MCF 10A (cell line): Measurements from ENCODE around the gene CCNDBP1. TPM values are rescaled to one million over a fixed set of nuclear protein-coding genes. Genes with fewer than 3 reads are reported as not detected.

Experiments used
- BruUV-seq: library from RNA; stranded (reverse); fragments of 400-500 nt; replicated peaks from 2 replicates; lab custom pipeline; 2021; lab: Mats Ljungman, UMichigan
- CTCF ChIA-PET: fragments of 300-600 bp; sonication (Branson Sonifier 250); formaldehyde crosslinking; extraction: SDS; loops from one replicate; lab custom pipeline; 2021; ENCODE audit warnings: antibody characterized with exemption, inconsistent platforms; lab: Yijun Ruan, JAX
- POLR2A ChIA-PET: fragments of 300-600, 350-650 bp; sonication (Branson Sonifier 250); formaldehyde crosslinking; extraction: SDS; loops from one replicate; lab custom pipeline; 2020; ENCODE audit warnings: antibody characterized with exemption, inconsistent platforms; lab: Yijun Ruan, JAX
- DNase-seq: peaks from one replicate; pipeline ENCODE4 v3.0.0-alpha.2; 2018; ENCODE audit not compliant: unreplicated experiment
- H3K27ac Mint-ChIP-seq: one replicate; pipeline ENCODE4 v1.8.0; 2022; ENCODE audit warnings: mild to moderate bottlenecking, low read depth, mixed read lengths; ENCODE audit not compliant: unreplicated experiment
- H3K27me3 Mint-ChIP-seq: one replicate; pipeline ENCODE4 v1.8.0; 2022; ENCODE audit warnings: mixed read lengths; ENCODE audit not compliant: insufficient read depth, unreplicated experiment
- H3K36me3 Mint-ChIP-seq: one replicate; pipeline ENCODE4 v1.8.0; 2022; ENCODE audit warnings: mild to moderate bottlenecking, moderate library complexity, mixed read lengths; ENCODE audit not compliant: insufficient read depth, unreplicated experiment
- H3K4me1 Mint-ChIP-seq: one replicate; pipeline ENCODE4 v1.8.0; 2022; ENCODE audit warnings: mixed read lengths; ENCODE audit not compliant: insufficient read depth, unreplicated experiment
- H3K4me3 Mint-ChIP-seq: one replicate; pipeline ENCODE4 v1.8.0; 2022; ENCODE audit warnings: mild to moderate bottlenecking, moderate library complexity, mixed read lengths; ENCODE audit not compliant: unreplicated experiment
- H3K9me3 Mint-ChIP-seq: one replicate; pipeline ENCODE4 v1.8.0; 2022; ENCODE audit warnings: mixed read lengths; ENCODE audit not compliant: unreplicated experiment
- intact Hi-C: fragments of 100-400 bp; cut with micrococcal nuclease; formaldehyde crosslinking; loops from 2 replicates; pipeline ENCODE4 v1.14.1; 2022
- total RNA-seq: library from RNA; stranded (reverse); gene quantifications from 2 replicates; pipeline ENCODE4 v1.2.3, GENCODE V29; 2022
- TF ChIP-seq, protein P1 (sequence below): fragments of 200-600 bp; IDR thresholded peaks from one replicate; pipeline ENCODE4 v1.8.0; 2022; ENCODE audit warnings: antibody characterized with exemption, mild to moderate bottlenecking; ENCODE audit not compliant: unreplicated experiment

The CCNDBP1 gene
- total RNA-seq, 1 experiment from 2014 or later = 45.5 TPM

DNA sequence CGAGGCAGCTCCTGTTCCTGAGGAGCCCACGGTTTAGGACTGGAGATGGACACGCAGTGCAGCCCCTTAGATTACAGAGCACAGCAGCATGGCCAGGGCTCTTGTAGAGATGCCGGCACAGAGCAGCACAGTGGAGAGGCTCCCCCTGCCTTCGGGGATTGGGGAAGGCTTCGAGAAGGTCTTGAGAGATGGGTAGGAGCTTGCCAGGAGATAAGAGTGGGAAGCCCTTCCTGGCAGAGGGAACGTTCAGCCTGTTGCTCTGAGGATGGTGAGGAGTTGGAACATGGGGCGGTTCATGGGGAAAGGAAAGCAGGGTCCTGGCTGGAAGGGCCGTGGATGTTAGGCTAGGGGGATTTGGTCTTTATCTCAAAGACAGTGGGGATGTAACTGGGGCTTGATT, 25.6 kb downstream of the CCNDBP1 start:
- Mint-ChIP-seq H3K27ac (no peak overlapping the region), H3K4me3 (no peak overlapping the region), H3K9me3 (no peaks in the 10 kb centered on the region), H3K27me3 (no peaks in the 10 kb centered on the region), H3K4me1 (no peaks in the 10 kb centered on the region), H3K36me3 (no peaks in the 10 kb centered on the region)
- ChIA-PET POLR2A (no interaction called here), CTCF (interaction anchor here (0.8 to 3.5 kb wide), 4 partner anchors 8 to 75 kb away, joined by 3 to 19 read pairs (median 8); no protein-coding TSS in a partner anchor)
- no TSS peak for BruUV-seq
- DNase-seq = no peak
- intact Hi-C loops = no loop called here
- TF ChIP-seq, protein P1, sequence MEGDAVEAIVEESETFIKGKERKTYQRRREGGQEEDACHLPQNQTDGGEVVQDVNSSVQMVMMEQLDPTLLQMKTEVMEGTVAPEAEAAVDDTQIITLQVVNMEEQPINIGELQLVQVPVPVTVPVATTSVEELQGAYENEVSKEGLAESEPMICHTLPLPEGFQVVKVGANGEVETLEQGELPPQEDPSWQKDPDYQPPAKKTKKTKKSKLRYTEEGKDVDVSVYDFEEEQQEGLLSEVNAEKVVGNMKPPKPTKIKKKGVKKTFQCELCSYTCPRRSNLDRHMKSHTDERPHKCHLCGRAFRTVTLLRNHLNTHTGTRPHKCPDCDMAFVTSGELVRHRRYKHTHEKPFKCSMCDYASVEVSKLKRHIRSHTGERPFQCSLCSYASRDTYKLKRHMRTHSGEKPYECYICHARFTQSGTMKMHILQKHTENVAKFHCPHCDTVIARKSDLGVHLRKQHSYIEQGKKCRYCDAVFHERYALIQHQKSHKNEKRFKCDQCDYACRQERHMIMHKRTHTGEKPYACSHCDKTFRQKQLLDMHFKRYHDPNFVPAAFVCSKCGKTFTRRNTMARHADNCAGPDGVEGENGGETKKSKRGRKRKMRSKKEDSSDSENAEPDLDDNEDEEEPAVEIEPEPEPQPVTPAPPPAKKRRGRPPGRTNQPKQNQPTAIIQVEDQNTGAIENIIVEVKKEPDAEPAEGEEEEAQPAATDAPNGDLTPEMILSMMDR = no peak

DNA sequence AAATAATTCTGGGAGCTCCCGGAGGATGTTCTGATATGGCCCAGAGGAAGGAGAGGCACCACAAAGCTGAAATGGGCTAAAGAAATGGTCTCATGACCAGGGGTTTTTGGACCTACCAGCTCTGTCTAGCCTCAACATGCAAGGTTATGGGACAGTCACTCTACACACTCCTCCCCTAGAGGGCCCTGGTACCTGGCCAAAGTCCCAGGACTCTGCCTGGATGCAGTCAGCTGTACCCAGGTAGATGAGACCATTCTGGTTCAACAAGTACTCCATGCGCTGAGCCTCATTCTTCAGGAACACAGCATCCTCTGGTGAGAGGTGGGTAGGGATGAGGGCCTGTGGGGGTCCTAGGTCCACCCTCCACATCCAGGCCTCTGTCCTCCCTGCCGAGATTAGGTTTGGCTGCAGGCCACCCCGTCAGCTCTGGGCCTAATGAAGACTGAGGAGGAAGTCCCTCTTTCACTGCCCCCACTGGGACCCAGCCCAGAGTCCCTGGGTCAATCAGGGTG, 26.1 kb downstream of the CCNDBP1 start:
- CTCF ChIA-PET = interaction anchor here (0.8 to 3.5 kb wide), 6 partner anchors 9 to 108 kb away, joined by 3 to 19 read pairs (median 8); no protein-coding TSS in a partner anchor
- Mint-ChIP-seq H3K27ac (no peak overlapping the region), H3K36me3 (no peaks in the 10 kb centered on the region), H3K9me3 (no peaks in the 10 kb centered on the region), H3K27me3 (no peaks in the 10 kb centered on the region), H3K4me3 (no peak overlapping the region), H3K4me1 (no peaks in the 10 kb centered on the region)
- intact Hi-C loops = no loop called here
- POLR2A ChIA-PET = no interaction called here
- TF ChIP-seq, protein P1 = no peak
- no TSS peak for BruUV-seq
- no peak for DNase-seq

DNA sequence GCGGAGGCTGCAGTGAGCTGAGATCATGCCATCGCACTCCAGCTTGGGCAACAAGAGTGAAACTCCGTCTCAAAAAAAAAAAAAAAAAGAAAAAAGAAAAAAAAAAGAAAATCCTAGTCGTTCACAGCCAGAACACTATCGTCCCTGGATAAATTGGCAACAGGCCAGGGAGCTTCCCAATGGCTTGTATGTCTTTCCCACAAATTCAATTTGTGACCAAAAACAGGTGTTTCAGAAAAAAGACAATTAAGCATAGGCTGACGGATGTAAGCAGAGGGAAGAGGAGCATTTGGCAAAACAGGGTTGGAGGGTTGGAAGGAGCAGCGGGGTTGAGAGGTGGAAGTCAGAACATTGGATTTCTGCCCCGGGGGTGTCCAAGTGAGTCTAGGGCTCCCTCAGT, 27.1 kb downstream of the CCNDBP1 start:
- TF ChIP-seq, protein P1 = no peak
- POLR2A ChIA-PET = interaction anchor here (1.1 kb wide), 1 partner anchor 29 kb away, joined by 5 read pairs; no protein-coding TSS in a partner anchor
- intact Hi-C loops = no loop called here
- BruUV-seq = no TSS peak
- Mint-ChIP-seq H3K9me3 (no peaks in the 10 kb centered on the region), H3K27ac (peak overlapping the region; percentile 29), H3K4me1 (no peaks in the 10 kb centered on the region), H3K4me3 (no peak overlapping the region), H3K36me3 (no peaks in the 10 kb centered on the region), H3K27me3 (no peaks in the 10 kb centered on the region)
- CTCF ChIA-PET = interaction anchor here (0.6 to 3.5 kb wide), 8 partner anchors 10 to 105 kb away, joined by 3 to 19 read pairs (median 7); no protein-coding TSS in a partner anchor
- DNase-seq = no peak

DNA sequence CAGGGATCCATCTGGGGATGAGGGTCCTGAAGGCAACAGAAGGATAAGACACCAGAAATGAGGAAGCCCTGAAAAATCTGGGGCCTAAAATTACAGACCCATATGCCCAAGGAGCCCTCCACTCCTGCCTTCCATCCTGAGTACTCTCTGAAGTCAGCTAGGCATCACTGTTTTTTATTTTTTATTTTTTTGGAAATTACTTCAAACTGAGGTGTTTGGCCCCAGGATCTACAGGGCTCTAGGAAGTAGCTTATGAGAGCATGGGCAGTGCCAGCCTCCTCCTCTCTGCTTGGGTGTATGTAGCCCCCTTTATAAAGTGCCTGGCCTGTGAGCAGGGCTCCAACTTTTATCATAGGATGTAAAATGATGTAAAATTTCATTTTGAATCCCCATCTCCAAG, 27.7 kb downstream of the CCNDBP1 start:
- no peaks in the 10 kb centered on the region for H3K4me1 Mint-ChIP-seq
- no peak overlapping the region for H3K4me3 Mint-ChIP-seq
- no peak for DNase-seq
- H3K27me3 Mint-ChIP-seq = no peaks in the 10 kb centered on the region
- ChIA-PET CTCF (interaction anchor here (0.6 to 2.7 kb wide), 4 partner anchors 9 to 73 kb away, joined by 4 to 12 read pairs (median 11); no protein-coding TSS in a partner anchor), POLR2A (interaction anchor here (1.1 kb wide), 1 partner anchor 29 kb away, joined by 5 read pairs; no protein-coding TSS in a partner anchor)
- H3K27ac Mint-ChIP-seq = no peak overlapping the region
- intact Hi-C loops = no loop called here
- H3K9me3 Mint-ChIP-seq = no peaks in the 10 kb centered on the region
- TF ChIP-seq, protein P1 = no peak
- no peaks in the 10 kb centered on the region for H3K36me3 Mint-ChIP-seq
- BruUV-seq = no TSS peak
